Tibial nerve (tissue), 4 donors: ENCODE data around the gene PARP4. TPM values are rescaled to one million over a fixed set of nuclear protein-coding genes. Genes with fewer than 3 reads are reported as not detected.
"Not testable (repeated sequence)": the region's sequence is repeated elsewhere in the genome, so short reads cannot be mapped to it uniquely, and the experiment has no call there.

Experiments used
- DNase-seq, 2 donors: peaks; one replicate each; pipeline ENCODE4 v3.0.0-alpha.2; 2019; ENCODE audit warnings: low spot score in 2 of 2
- H3K27ac ChIP-seq, 4 donors: fragments of 200-600 bp; sonication (generic) in 3 of 4; one replicate each; pipeline ENCODE4 v1.5.1; 2017 to 2019; ENCODE audit warnings: mild to moderate bottlenecking in 1 of 4
- H3K27me3 ChIP-seq, 2 donors: fragments of 200-600 bp; sonication (generic) in 1 of 2; one replicate each; pipeline versions ENCODE4 v1.5.1 to v1.6.0; 2017 to 2019
- H3K36me3 ChIP-seq, 3 donors: fragments of 200-600 bp; sonication (generic); one replicate each; pipeline ENCODE4 v1.5.1; 2018 to 2019
- H3K4me1 ChIP-seq, 4 donors: fragments of 200-600 bp; sonication (generic) in 3 of 4; one replicate each; pipeline ENCODE4 v1.5.1; 2017 to 2019
- H3K4me3 ChIP-seq, 4 donors: fragments of 200-600 bp; sonication (generic) in 3 of 4; one replicate each; pipeline ENCODE4 v1.5.1; 2017 to 2019; ENCODE audit warnings: mild to moderate bottlenecking in 1 of 4, moderate library complexity in 1 of 4
- H3K9me3 ChIP-seq, 4 donors: fragments of 200-600 bp; sonication (generic) in 3 of 4; one replicate each; pipeline ENCODE4 v1.5.1; 2017 to 2019
- EP300 ChIP-seq, 2 donors: sonication (generic); formaldehyde crosslinking; IDR thresholded peaks; one replicate each; pipeline ENCODE4 v1.6.1; 2017; ENCODE audit warnings: antibody characterized with exemption in 2 of 2, mild to moderate bottlenecking in 1 of 2
- POLR2A ChIP-seq, 2 donors: fragments of 450-650 bp; IDR thresholded peaks; one replicate each; pipeline ENCODE4 v1.6.1; 2017; ENCODE audit warnings: antibody characterized with exemption in 2 of 2, mild to moderate bottlenecking in 2 of 2, moderate library complexity in 2 of 2
- whole genome bisulfite sequencing, 2 donors: methylation state at CpG; one replicate each; pipeline ENCODE4 v1.1.5; 2018; 5-methylcytosine and 5-hydroxymethylcytosine counted together
- total RNA-seq, 4 donors: library from RNA; depleted of rRNA; stranded (reverse); fragments of >200 nt; gene quantifications; one replicate each; pipeline ENCODE4 v1.1.0, GENCODE V29; 2016
- TF ChIP-seq, protein P1 (sequence below), 5 experiments: fragments of 200-600 bp in 3 of 5; fragments of 450-650 bp in 2 of 5; sonication (generic) in 3 of 5; IDR thresholded peaks; one replicate each; pipeline ENCODE4 v1.5.1; 2016 to 2019; ENCODE audit warnings: antibody characterized with exemption in 5 of 5, mild to moderate bottlenecking in 3 of 5, moderate library complexity in 2 of 5

PARP4 gene
- 10 to 100 TPM; 44.4 to 51.0 (median 46.8) TPM for total RNA-seq

DNA sequence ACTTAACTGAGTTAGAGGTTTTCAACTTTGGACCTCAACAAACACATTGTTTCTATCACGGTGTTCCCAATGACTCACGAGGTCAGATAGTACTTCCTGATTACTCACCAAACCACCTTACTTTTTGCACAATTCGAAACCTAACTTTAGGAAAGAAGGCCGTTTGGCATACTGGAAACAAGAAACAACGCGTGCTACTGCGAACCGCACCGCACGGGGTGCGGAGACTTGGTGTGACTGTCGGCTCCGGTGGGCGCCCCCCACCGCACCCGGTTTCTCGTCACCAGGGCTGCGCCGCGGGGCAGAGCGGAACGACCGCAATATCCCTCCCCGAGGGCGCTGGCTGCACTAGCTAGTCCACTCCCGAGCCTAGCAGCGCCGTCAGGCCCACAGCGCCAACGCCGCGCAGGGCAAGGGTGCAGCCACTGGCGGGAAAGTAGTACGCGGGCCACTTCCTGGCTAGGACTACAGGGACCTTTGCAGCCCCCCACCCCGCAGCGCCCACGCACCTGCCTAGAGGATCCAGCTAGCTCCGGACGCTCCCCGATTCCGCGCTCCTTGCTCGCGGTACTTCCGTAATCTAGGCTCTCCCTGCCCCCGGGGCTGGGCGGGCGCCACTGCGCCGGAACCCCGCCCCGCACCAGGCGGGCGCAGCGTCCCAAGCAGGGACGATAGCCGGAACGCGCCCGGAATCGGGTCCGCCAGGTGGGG is at the start of gene PARP4:
Gene PARP4 (minus strand): TSS at position 582 of the 711 bp plus-strand sequence. CDS start 9,002 bp downstream, outside the sequence.
- Histone ChIP-seq H3K27me3 (no peaks in the 10 kb centered on the region), H3K4me1 (peaks cover 0 to 34% (median 0%) of the 10 kb centered on the region in 4 donors), H3K9me3 (no peaks in the 10 kb centered on the region), H3K27ac (peak within 1 kb of the TSS; percentile 68 to 96 (median 88)), H3K4me3 (peak within 1 kb of the TSS; percentile 53 to 96 (median 78)), H3K36me3 (peaks cover 0 to 2% (median 0%) of the 10 kb centered on the region in 3 donors)
- peak; percentile 11 to 85 for TF ChIP-seq EP300 (IDR thresholded peaks at IDR 0.05)
- TF ChIP-seq POLR2A (IDR thresholded peaks at IDR 0.05) = peak in 1 of 2 donors; percentile 55
- TF ChIP-seq, protein P1, sequence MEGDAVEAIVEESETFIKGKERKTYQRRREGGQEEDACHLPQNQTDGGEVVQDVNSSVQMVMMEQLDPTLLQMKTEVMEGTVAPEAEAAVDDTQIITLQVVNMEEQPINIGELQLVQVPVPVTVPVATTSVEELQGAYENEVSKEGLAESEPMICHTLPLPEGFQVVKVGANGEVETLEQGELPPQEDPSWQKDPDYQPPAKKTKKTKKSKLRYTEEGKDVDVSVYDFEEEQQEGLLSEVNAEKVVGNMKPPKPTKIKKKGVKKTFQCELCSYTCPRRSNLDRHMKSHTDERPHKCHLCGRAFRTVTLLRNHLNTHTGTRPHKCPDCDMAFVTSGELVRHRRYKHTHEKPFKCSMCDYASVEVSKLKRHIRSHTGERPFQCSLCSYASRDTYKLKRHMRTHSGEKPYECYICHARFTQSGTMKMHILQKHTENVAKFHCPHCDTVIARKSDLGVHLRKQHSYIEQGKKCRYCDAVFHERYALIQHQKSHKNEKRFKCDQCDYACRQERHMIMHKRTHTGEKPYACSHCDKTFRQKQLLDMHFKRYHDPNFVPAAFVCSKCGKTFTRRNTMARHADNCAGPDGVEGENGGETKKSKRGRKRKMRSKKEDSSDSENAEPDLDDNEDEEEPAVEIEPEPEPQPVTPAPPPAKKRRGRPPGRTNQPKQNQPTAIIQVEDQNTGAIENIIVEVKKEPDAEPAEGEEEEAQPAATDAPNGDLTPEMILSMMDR (IDR thresholded peaks at IDR 0.05) = peak in 2 of 5 experiments; percentile 10 to 32
- WGBS, 2 donors = 0 to 1% methylated on average over 41 to 43 of the region's 63 CpGs
- peak; percentile 42 to 63 for DNase-seq

DNA sequence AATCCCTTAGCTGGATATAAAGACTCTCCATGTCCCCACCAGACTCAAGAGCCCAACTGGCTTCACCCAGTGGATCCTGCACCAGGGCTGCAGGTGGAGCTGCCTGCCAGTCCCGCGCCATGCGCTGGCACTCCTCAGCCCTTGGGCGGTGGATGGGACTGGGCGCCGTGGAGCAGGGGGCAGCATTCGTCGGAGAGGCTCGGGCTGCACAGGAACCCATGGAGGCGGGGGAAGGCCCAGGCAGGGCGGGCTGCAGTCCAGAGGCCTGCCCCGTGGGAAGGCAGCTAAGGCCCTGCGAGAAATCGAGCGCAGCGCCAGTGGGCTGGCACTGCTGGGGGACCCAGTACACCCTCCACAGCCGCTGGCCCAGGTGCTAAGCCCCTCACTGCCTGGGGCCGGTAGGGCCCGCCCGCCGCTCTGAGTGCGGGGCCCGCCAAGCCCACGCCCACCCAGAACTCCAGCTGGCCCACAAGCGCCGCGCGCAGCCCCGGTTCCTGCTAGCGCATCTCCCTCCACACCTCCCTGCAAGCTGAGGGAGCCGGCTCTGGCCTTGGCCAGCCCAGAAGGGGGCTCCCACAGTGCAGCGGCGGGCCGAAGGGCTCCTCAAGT is 48.1 kb upstream of the PARP4 start:
- not testable (repeated sequence) for H3K36me3 ChIP-seq, H3K27me3 ChIP-seq, H3K4me1 ChIP-seq, DNase-seq, H3K4me3 ChIP-seq, H3K9me3 ChIP-seq, H3K27ac ChIP-seq
- WGBS, 2 donors = 91 to 98% methylated on average over 26 of the region's 34 CpGs

DNA sequence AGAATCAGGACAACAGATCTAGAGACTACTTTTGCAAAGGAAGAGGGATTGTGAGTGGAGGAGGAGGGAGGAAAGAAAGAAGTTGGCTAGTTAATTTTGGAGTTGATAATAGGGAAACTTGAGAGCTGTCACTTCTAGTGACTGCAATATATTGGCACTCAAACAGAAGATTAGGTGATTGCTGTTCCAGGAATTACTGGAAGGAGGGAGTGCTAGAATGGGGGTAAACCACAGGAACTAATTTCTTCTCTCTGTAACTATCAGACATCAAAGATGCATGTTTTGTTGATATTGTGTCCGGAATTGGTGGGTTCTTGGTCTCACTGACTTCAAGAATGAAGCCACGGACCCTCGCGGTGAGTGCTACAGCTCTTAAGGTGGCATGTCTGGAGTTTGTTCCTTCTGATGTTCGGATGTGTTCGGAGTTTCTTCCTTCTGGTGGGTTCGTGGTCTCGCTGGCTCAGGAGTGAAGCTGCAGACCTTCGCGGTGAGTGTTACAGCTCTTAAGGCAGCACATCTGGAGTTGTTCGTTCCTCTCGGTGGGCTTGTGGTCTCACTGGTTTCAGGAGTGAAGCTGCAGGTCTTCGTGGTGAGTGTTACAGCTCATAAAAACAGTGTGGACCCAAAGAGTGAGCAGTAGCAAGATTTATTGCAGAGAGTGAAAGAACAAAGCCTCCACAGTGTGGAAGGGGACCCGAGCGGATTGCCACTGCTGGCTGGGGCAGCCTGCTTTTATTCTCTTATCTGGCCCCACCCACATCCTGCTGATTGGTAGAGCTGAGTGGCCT is 47.0 kb upstream of the PARP4 start:
- H3K27me3 ChIP-seq, H3K27ac ChIP-seq, DNase-seq, H3K4me3 ChIP-seq, H3K36me3 ChIP-seq, H3K9me3 ChIP-seq, H3K4me1 ChIP-seq: not testable (repeated sequence)
- 72 to 79% methylated on average over 11 to 15 of the region's 15 CpGs for WGBS, 2 donors

DNA sequence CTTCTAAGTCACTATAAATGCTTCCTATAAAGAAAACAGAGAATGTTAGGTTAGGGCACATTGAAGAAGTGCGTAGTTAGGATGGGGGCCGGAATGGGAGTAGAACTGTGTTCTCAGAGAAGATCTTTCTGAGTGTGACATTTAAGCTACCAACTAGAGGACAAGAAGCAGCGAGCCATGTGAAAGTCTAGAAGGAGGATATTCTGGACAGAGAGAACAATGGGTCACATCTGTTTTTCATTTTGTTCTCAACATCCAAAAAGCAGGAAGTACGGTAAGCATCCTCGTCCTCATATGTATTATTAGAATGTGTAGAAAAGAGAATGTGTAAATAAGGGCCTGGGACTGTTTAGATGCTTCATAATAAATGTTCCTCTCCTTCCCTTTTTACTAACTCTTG is 44.5 kb upstream of the PARP4 start:
- 40 to 57% methylated on average over 5 of the region's 5 CpGs for WGBS, 2 donors
- TF ChIP-seq POLR2A (IDR thresholded peaks at IDR 0.05) (no peak), EP300 (IDR thresholded peaks at IDR 0.05) (no peak)
- TF ChIP-seq, protein P1 (IDR thresholded peaks at IDR 0.05) = no peak
- Histone ChIP-seq H3K27me3 (no peaks in the 10 kb centered on the region), H3K27ac (no peak overlapping the region), H3K36me3 (no peaks in the 10 kb centered on the region), H3K4me1 (no peaks in the 10 kb centered on the region), H3K9me3 (peaks cover 0 to 8% (median 0%) of the 10 kb centered on the region in 4 donors), H3K4me3 (no peak overlapping the region)
- no peak for DNase-seq

DNA sequence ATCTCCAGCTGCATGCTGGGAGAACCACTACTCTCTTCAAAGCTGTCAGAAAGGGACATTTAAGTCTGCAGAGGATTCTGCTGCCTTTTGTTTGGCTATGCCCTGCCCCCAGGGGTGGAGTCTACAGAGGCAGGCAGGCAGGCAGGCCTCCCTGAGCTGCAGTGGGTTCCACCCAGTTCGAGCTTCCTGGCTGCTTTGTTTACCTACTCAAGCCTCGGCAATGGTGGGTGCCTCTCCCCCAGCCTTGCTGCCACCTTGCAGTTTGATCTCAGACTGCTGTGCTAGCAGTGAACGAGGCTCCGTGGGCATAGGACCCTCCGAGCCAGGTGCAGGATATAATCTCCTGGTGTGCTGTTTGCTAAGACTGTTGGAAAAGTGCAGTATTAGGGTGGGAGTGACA is 41.3 kb upstream of the PARP4 start:
- H3K27me3 ChIP-seq, H3K4me1 ChIP-seq, H3K9me3 ChIP-seq, H3K36me3 ChIP-seq, H3K27ac ChIP-seq, H3K4me3 ChIP-seq, DNase-seq: not testable (repeated sequence)
- 89 to 98% methylated on average over 5 of the region's 5 CpGs for WGBS, 2 donors

DNA sequence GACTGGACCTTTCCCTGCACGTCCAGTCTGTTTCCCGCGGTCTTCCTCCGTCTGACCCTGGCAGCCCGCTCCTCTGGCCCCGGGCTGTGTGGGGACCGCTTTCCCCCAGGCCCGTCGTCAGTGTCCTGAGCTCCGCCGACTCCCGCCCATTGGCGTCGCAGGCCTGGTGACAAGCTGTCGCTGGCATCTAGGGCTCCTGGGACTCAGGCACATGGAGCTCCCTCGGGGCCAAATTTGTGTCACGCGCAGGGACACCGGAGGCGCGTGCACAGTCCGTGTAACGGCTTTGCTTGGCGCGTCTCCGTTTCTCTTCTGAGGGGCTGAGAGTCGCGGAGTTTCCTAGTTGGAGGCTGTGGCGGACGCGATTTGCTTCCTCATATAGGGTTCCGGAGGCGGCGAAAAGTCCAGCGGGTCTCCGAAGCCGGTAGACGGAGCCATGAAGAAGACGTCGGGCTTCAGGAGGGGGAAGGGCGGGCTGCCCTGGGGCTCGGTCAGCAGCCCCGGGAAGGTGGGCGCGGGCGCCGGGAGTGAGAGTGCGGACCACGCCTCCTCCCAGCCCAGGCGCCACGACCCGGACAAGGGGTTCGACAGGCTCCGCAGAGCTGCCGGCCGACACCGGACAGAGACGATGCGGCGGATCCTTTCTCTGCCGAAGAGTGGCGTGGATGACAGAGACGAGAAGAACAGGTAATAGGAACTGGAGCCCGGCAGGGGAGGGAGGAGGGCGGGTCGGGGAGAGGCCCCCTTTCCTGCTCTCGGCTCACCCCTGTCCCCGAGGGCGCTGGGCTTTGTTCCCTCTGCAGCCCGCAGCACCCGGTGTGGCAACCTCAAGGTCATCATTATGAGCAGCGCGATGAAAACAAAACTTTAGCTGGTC is 29.1 kb upstream of the PARP4 start:
- DNase-seq = peak in 1 of 2 donors; percentile 13
- not testable (repeated sequence) for H3K27ac ChIP-seq, H3K36me3 ChIP-seq

More for the DNA sequence above, 29.1 kb upstream of the PARP4 start:
- WGBS, 2 donors = 4 to 12% methylated on average over 42 of the region's 73 CpGs
- Histone ChIP-seq H3K4me3 (peak overlapping the region; percentile 21 to 52 (median 39)), H3K27me3 (peaks cover 2 to 39% of the 10 kb centered on the region in 2 donors), H3K4me1 (peaks cover 0 to 10% (median 4%) of the 10 kb centered on the region in 4 donors)
- not testable (repeated sequence) for H3K9me3 ChIP-seq
